ENCODE results near the gene UBE4B. TPM values are rescaled to one million over a fixed set of nuclear protein-coding genes. Genes with fewer than 3 reads are reported as not detected.

Gene UBE4B
- total and polyA plus RNA-seq, 8 donors = 38.0 to 54.1 (median 48.3) TPM

GRCh38 chr1:10108948-10109708 lies 76.4 kb downstream of the UBE4B start:
- no peak for TF ChIP-seq CTCF (IDR thresholded peaks at IDR 0.05)

GRCh38 chr1:10113501-10113900 lies 80.7 kb downstream of the UBE4B start:
- no peak for ATAC-seq
- intact Hi-C loops (cut with DNase I) = no loop called here
- no peaks in the 10 kb centered on the region for H3K27me3 ChIP-seq
- no peak overlapping the region for H3K4me3 ChIP-seq
- no peak overlapping the region for H3K27ac ChIP-seq
- TF ChIP-seq CTCF (IDR thresholded peaks at IDR 0.05) = no peak
- no peaks in the 10 kb centered on the region for H3K4me1 ChIP-seq
- no peaks in the 10 kb centered on the region for H3K9me3 ChIP-seq
- peaks cover 0 to 57% of the 10 kb centered on the region in 2 donors for H3K36me3 ChIP-seq
- no peak for DNase-seq

More at GRCh38 chr1:10108948-10109708, 76.4 kb downstream of the UBE4B start:
- no peaks in the 10 kb centered on the region for H3K27me3 ChIP-seq
- no peaks in the 10 kb centered on the region for H3K9me3 ChIP-seq
- ATAC-seq (peak; percentile 11), DNase-seq (no peak)
- intact Hi-C loops (cut with DNase I) = no loop called here
- H3K27ac ChIP-seq = peak overlapping the region in 1 of 2 donors; percentile 23
- no peak overlapping the region for H3K4me3 ChIP-seq
- H3K4me1 ChIP-seq = peaks cover 7 to 12% of the 10 kb centered on the region in 2 donors
- H3K36me3 ChIP-seq = peaks cover 0 to 49% of the 10 kb centered on the region in 2 donors

GRCh38 chr1:10114746-10115145 lies 82.0 kb downstream of the UBE4B start:
- no peak for TF ChIP-seq CTCF (IDR thresholded peaks at IDR 0.05)

GRCh38 chr1:10117132-10117531 lies 84.4 kb downstream of the UBE4B start:
- ATAC-seq (no peak), DNase-seq (no peak)
- Histone ChIP-seq H3K36me3 (peaks cover 0 to 80% of the 10 kb centered on the region in 2 donors), H3K27me3 (no peaks in the 10 kb centered on the region), H3K4me3 (no peak overlapping the region), H3K27ac (no peak overlapping the region), H3K9me3 (no peaks in the 10 kb centered on the region), H3K4me1 (no peaks in the 10 kb centered on the region)
- intact Hi-C loops (cut with DNase I) = no loop called here
- no peak for TF ChIP-seq CTCF (IDR thresholded peaks at IDR 0.05)

More at GRCh38 chr1:10114746-10115145, 82.0 kb downstream of the UBE4B start:
- Histone ChIP-seq H3K9me3 (no peaks in the 10 kb centered on the region), H3K27me3 (no peaks in the 10 kb centered on the region), H3K27ac (no peak overlapping the region), H3K4me1 (no peaks in the 10 kb centered on the region), H3K4me3 (no peak overlapping the region), H3K36me3 (peaks cover 0 to 62% of the 10 kb centered on the region in 2 donors)
- DNase-seq (no peak), ATAC-seq (no peak)
- intact Hi-C loops (cut with DNase I) = no loop called here

GRCh38 chr1:10117865-10118264 lies 85.1 kb downstream of the UBE4B start:
- Histone ChIP-seq H3K9me3 (no peaks in the 10 kb centered on the region), H3K27ac (no peak overlapping the region), H3K4me3 (no peak overlapping the region), H3K36me3 (peaks cover 0 to 87% of the 10 kb centered on the region in 2 donors), H3K4me1 (no peaks in the 10 kb centered on the region), H3K27me3 (no peaks in the 10 kb centered on the region)
- no peak for ATAC-seq
- intact Hi-C loops (cut with DNase I) = no loop called here
- TF ChIP-seq CTCF (IDR thresholded peaks at IDR 0.05) = no peak
- no peak for DNase-seq
